Prostate gland (tissue), 2 donors: Measurements from ENCODE around the gene COIL.

Experiments used
- CTCF ChIP-seq, 4 experiments: fragments of 200-600 bp in 2 of 4; fragments of 450-650 bp in 2 of 4; sonication (generic) in 2 of 4; IDR thresholded peaks; 1 replicate in 3 of 4; 2 replicates in 1 of 4; pipeline ENCODE4 v1.5.1; 2016 to 2019; ENCODE audit warnings: antibody characterized with exemption in 4 of 4, mild to moderate bottlenecking in 2 of 4, moderate library complexity in 2 of 4
- POLR2A ChIP-seq: fragments of 450-650 bp; IDR thresholded peaks from one replicate; pipeline ENCODE4 v1.6.1; 2016; ENCODE audit warnings: antibody characterized with exemption, mild to moderate bottlenecking
- POLR2AphosphoS5 ChIP-seq: sonication (generic); formaldehyde crosslinking; IDR thresholded peaks from one replicate; pipeline ENCODE4 v1.6.1; 2017; ENCODE audit warnings: antibody characterized with exemption

- TF ChIP-seq CTCF (IDR thresholded peaks at IDR 0.05): no peak
- no peak for TF ChIP-seq POLR2A
- no peak for TF ChIP-seq POLR2AphosphoS5
These were observed 52.8 kb downstream of the COIL start for GRCh38 chr17:56908001-56908542.
